ENCODE data around the gene MEA1. TPM values are rescaled to one million over a fixed set of nuclear protein-coding genes. Genes with fewer than 3 reads are reported as not detected.

The MEA1 gene
- total and polyA plus RNA-seq, 10 of the 15 experiments (the other 5 are each of a cell fraction or from before 2014, with no cell fraction given) = 59.1 to 148 (median 96.4) TPM

DNA sequence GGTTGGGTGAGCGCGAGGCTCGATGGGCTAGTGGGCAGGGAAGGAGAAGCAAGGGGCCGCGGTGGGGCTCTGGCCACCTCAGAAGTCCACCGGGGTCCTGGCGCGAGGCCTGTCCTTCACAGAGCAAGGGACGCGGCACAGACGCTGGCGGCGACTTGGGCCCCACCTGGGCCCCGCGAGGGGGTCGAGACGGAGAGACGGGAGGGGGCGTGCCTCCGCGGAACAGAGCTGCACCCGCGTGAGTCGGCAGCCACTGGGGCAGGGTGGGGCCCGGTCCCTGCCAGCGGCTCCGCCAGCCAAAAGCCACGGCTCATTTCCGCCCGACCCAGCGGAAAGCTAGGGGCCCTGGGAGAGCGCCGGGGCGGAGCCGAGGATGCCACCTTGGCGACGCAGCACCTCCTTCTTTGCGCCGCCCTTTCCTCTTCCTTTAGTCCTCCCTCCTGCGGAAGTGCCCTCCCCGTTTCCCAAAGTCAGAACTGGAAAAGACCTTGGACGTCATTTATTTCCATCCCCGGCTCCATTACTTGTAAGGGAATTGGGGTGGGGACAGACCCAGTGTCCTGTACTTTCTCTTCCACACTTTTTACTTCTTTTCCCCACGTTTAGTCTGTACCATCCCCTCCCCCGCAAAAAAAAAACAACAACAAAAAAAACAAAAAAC is 39.9 kb upstream of the MEA1 start, which contains the start of gene CUL7 (continued):
- no peak for TF ChIP-seq USF2 (IDR thresholded peaks at IDR 0.05; ENCODE audit: borderline replicate concordance, low read depth, low read length)
- TF ChIP-seq SUPT20H (IDR thresholded peaks at IDR 0.05; ENCODE audit: borderline replicate concordance, control insufficient read depth, low read depth, low read length) = no peak
- TF ChIP-seq SUZ12 (IDR thresholded peaks at IDR 0.05; ENCODE audit: unreplicated experiment) = no peak
- TF ChIP-seq SIN3A (IDR thresholded peaks at IDR 0.05; ENCODE audit: low read depth, low read length) = peak; percentile 66; the same call in 1 of the 2 replicates
- no peak for TF ChIP-seq CHD1 (IDR thresholded peaks at IDR 0.05; ENCODE audit: low read depth, low read length)
- no peak for TF ChIP-seq KDM1A (IDR thresholded peaks at IDR 0.05; ENCODE audit: borderline replicate concordance)
- no peak for TF ChIP-seq SMAD1 (IDR thresholded peaks at IDR 0.05; ENCODE audit: low read depth, partially characterized antibody)
- peak; percentile 8 for TF ChIP-seq SIX5 (IDR thresholded peaks at IDR 0.05; ENCODE audit: low read depth, low read length, severe bottlenecking)
- TF ChIP-seq BRCA1 (IDR thresholded peaks at IDR 0.05; ENCODE audit: low read depth, low read length) = no peak
- no peak for TF ChIP-seq MYC (IDR thresholded peaks at IDR 0.05; ENCODE audit: insufficient read depth, insufficient read length, insufficient replicate concordance, low read length, severe bottlenecking)
- TF ChIP-seq YY1 (IDR thresholded peaks at IDR 0.05; ENCODE audit: low read depth, low read length) = peak; percentile 62
- TF ChIP-seq RCOR1 (conservative IDR thresholded peaks at IDR 0.05; ENCODE audit: low read depth, low read length) = no peak
- TF ChIP-seq ZNF592 (IDR thresholded peaks at IDR 0.05) = no peak
- TF ChIP-seq ZNF24 (IDR thresholded peaks at IDR 0.05) = no peak
- TF ChIP-seq PAX5 (IDR thresholded peaks at IDR 0.05; ENCODE audit: borderline replicate concordance, low read depth, low read length) = peak; percentile 62; the same call in 1 of the 2 replicates
- TF ChIP-seq RELA (IDR thresholded peaks at IDR 0.05; ENCODE audit: borderline replicate concordance, partially characterized antibody) = no peak
- TF ChIP-seq, protein P1, sequence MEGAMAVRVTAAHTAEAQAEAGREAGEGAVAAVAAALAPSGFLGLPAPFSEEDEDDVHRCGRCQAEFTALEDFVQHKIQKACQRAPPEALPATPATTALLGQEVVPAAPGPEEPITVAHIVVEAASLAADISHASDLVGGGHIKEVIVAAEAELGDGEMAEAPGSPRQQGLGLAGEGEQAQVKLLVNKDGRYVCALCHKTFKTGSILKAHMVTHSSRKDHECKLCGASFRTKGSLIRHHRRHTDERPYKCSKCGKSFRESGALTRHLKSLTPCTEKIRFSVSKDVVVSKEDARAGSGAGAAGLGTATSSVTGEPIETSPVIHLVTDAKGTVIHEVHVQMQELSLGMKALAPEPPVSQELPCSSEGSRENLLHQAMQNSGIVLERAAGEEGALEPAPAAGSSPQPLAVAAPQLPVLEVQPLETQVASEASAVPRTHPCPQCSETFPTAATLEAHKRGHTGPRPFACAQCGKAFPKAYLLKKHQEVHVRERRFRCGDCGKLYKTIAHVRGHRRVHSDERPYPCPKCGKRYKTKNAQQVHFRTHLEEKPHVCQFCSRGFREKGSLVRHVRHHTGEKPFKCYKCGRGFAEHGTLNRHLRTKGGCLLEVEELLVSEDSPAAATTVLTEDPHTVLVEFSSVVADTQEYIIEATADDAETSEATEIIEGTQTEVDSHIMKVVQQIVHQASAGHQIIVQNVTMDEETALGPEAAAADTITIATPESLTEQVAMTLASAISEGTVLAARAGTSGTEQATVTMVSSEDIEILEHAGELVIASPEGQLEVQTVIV (IDR thresholded peaks at IDR 0.05; ENCODE audit: borderline replicate concordance, partially characterized antibody) = peak; percentile 55
- peak; percentile 87 for TF ChIP-seq ZBTB40 (IDR thresholded peaks at IDR 0.05; ENCODE audit: borderline replicate concordance)
